Large intestine (tissue), 3 donors: ENCODE data around the gene BABAM1. TPM values are rescaled to one million over a fixed set of nuclear protein-coding genes. Genes with fewer than 3 reads are reported as not detected.

Source experiments
- DNase-seq, 2 donors: peaks; one replicate each; pipeline versions ENCODE4 v3.0.0 to v3.0.0-alpha.2; 2013
- H3K27ac ChIP-seq: one replicate; pipeline ENCODE4 v1.5.1; 2013; ENCODE audit warnings: low read length
- H3K27me3 ChIP-seq: 2 replicates; pipeline ENCODE4 v1.6.1; 2013; ENCODE audit warnings: low read length; ENCODE audit not compliant: control insufficient read depth, insufficient read depth
- H3K36me3 ChIP-seq: 2 replicates; pipeline ENCODE4 v1.6.1; 2013; ENCODE audit warnings: low read length; ENCODE audit not compliant: control insufficient read depth, insufficient read depth
- H3K4me1 ChIP-seq: one replicate; pipeline ENCODE4 v1.6.1; 2013; ENCODE audit warnings: low read length; ENCODE audit not compliant: control insufficient read depth, insufficient read depth
- H3K4me3 ChIP-seq: one replicate; pipeline ENCODE4 v1.5.1; 2013; ENCODE audit warnings: low read length
- H3K9me3 ChIP-seq: one replicate; pipeline ENCODE4 v1.6.1; 2013; ENCODE audit warnings: mild to moderate bottlenecking, low read depth, low read length, moderate library complexity; ENCODE audit not compliant: control insufficient read depth
- WGBS: methylation state at CpG from one replicate; pipeline ENCODE4 v1.1.5; 2013; ENCODE audit warnings: low lambda C conversion rate; ENCODE audit not compliant: insufficient coverage; 5-methylcytosine and 5-hydroxymethylcytosine counted together
- polyA plus RNA-seq: library from polyadenylated mRNA; unstranded; fragments of 120-200 nt; gene quantifications from one replicate; pipeline ENCODE4 v1.2.1, GENCODE V29; 2013

Gene BABAM1
- polyA plus RNA-seq, 1 donor: 70.7 TPM

DNA sequence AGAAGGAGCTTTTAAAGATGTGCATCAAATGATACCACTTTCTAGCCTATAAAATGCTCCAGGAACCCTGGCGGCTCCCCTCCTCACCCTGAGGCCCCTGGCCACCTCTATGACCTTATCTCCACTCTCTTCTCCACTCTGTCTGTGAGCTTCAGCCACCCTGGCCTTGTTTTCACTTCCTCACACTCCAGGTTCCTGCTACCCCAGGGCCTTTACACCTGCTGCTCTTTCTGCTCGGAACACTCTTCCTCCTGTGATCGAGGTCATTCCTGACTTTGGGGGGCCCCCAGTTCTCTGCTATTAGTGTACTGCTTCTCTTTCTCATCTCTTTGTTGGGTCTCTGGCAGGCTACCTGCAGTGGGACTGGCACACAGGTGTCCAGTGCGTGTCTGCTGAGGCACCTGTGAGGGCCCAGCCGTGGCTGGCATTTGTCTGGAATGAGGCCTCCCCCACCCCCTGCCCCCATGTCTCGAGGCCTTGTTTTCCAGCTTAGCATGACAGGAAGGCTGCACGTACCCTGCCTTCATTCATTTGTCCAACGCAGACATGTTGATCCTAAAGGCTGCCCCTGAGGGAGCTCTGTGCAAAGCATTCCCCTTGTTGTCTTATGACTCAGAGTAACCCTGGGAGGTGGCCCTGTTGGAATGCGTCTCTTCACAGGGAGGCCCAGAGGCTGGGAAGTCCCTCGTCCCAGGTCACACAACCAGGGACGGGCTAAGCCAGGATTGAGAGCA is 44.4 kb downstream of the BABAM1 start:
- DNase-seq: no peak
- Histone ChIP-seq H3K27ac (no peak overlapping the region), H3K4me1 (peaks cover 10% of the 10 kb centered on the region), H3K36me3 (peaks cover 32% of the 10 kb centered on the region), H3K27me3 (no peaks in the 10 kb centered on the region), H3K9me3 (no peaks in the 10 kb centered on the region), H3K4me3 (no peak overlapping the region)
- no CpG with 5 or more reads among the region's 11 CpGs for WGBS

DNA sequence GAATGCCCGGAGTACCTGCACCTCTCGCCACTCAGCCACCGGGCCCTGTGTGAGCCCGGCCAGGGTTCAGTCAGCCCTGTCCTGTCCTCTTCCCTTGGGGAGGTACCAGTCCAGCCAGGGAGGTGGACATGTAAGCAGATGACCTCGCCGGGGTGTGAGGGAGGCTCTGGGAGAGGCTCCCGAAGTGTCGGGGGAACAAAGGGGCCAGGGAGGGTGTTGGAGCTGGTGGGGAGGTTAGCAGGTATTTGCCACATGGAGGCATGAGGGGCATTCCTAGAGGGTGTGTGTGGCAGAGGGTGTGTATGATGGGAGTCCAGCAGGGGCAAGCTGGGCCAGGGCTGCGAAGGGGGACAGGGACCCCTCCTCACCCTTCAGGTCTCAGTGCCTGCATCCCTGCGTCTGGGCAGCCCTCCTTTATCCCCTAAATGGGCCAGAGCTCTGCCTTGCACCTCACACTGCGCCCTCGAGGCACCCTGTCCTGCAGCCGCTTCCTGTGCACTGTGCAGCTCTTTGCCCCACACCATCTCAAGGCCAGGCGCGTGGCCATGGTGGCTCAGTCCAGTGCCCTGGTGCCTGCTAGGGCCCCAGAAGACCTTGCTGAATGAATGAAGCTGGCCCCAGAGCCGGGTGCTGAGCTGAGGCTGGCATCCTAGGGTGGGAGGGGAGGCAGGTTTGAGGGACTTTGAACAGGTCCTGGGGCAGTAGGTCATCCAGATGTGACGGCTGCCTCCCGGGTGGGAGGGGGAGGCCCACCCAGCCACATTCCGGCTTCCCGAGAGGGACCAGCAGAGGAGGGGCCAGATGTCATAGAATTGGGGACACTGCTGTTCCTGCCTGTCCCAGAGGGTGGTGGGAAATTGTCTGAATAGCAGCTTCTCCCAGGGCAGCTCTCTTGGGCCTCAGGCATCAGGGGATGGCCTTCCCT is 45.2 kb downstream of the BABAM1 start:
- Histone ChIP-seq H3K36me3 (peaks cover 32% of the 10 kb centered on the region), H3K9me3 (no peaks in the 10 kb centered on the region), H3K4me1 (peaks cover 8% of the 10 kb centered on the region), H3K4me3 (no peak overlapping the region), H3K27me3 (no peaks in the 10 kb centered on the region), H3K27ac (no peak overlapping the region)
- WGBS: no CpG with 5 or more reads among the region's 20 CpGs
- no peak for DNase-seq

DNA sequence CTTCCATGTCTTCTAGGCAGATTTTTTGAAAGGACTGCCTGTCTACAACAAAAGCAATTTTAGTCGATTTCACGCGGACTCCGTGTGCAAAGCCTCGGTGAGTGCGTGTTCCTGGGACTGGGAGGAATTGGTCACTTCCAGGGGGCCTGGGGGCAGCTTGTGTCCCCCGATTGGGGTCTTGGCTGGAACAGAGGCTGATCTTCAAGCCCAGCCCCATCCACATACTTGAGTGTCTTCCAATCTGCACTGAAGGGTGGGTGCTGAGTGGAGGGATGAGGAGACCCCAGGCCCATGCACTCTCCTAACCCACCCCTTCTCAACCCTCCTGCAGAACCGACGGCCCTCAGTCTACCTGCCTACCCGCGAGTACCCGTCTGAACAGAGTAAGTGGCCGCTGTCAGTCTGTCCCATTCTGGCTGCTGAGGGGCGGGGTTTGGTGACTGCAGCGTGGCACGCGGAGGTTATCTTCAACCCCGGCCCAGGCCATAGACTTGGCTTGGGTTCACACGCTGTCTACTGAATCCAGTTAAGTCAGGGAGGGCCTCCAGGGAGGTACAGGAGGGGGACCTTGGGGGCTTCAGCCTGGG is 46.9 kb downstream of the BABAM1 start:
- peaks cover 36% of the 10 kb centered on the region for H3K36me3 ChIP-seq
- peak in 1 of 2 donors; percentile 1 for DNase-seq

DNA sequence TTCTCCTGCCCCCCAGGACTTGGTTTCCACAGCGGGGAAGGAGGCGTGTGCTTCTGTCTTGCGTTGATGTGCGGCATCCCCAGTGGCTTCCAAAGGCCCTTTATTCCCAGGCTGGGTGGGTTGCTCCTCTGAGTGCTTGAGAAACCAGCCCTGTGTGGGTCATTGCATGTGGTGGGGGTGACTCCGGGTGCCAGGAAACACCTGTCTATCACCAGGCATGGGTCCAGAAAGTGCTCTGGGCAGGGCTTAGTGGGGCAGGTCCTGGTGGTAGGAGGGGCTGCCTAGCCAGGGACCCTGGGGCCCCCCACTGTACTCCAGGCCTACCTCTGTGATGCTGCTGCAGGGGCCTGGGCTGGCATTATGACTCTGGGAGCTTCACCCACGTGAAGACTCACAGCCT is 51.7 kb downstream of the BABAM1 start:
- no peak for DNase-seq
- Histone ChIP-seq H3K4me1 (no peaks in the 10 kb centered on the region), H3K27me3 (no peaks in the 10 kb centered on the region), H3K4me3 (no peak overlapping the region), H3K9me3 (no peaks in the 10 kb centered on the region), H3K36me3 (peaks cover 47% of the 10 kb centered on the region), H3K27ac (no peak overlapping the region)
- no CpG with 5 or more reads among the region's 6 CpGs for WGBS

More for the DNA sequence above, 46.9 kb downstream of the BABAM1 start:
- Histone ChIP-seq H3K4me3 (no peak overlapping the region), H3K27me3 (no peaks in the 10 kb centered on the region), H3K4me1 (peaks cover 8% of the 10 kb centered on the region), H3K27ac (no peak overlapping the region), H3K9me3 (no peaks in the 10 kb centered on the region)
- WGBS: no CpG with 5 or more reads among the region's 19 CpGs

DNA sequence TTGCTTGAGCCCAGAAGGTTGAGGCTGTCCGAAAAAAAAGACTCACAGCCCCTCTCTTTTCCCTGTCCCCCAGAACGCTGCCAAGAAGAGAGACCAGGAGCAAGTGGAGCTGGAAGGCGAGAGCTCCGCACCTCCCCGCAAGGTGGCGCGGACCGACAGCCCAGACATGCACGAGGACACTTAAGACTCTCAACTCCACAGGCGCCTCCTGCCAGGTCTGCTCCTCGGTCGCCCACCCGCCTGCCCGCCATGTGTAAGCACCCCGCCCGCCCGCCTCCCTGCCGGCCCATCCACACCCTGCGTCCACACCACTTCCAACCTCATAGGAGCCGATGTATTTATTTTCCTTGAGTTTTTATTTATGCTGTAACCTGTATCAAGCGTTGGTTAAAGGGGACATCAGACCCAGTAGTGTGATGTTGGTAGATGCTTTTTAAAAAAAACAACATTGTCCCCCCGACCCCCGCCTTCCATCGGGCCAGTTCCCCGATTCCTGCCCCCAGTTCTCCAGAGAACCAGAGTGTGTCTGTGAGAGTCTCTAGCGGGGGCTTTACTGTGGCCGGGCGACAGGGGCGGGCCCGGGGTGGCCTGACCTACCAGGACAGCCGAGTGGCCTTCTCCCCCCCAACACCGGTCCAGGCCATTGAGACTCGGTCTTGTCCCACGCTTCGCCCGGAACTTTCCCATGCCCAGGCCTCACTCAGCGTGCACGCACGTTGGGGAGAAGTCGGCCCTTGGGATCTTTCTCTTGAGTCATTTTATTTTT is 52.4 kb downstream of the BABAM1 start:
- Histone ChIP-seq H3K27me3 (no peaks in the 10 kb centered on the region), H3K9me3 (no peaks in the 10 kb centered on the region), H3K27ac (no peak overlapping the region), H3K4me1 (no peaks in the 10 kb centered on the region), H3K4me3 (no peak overlapping the region), H3K36me3 (peaks cover 40% of the 10 kb centered on the region)
- DNase-seq: no peak
- no CpG with 5 or more reads among the region's 40 CpGs for WGBS

DNA sequence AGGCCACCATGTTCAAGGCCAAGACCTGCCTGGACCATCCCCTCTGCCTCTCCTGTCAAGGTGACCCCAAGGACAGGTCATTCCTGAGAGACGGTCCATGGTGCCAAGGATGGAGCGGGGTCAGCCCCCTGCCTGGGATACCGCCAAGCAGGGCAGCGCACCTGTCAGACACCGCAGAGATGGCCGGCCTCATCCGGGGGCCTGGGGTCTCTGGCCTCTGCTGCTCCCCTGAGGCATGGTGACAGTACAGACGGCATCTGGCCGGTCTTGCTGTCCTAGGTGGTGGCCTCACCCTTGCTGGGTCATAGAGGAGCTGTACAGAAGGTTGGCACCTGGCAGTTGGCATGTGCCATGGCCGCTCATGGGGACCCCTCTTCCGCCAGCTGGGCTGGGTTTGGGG is 53.2 kb downstream of the BABAM1 start:
- no CpG with 5 or more reads among the region's 11 CpGs for WGBS
- peaks cover 37% of the 10 kb centered on the region for H3K36me3 ChIP-seq
- H3K4me1 ChIP-seq: no peaks in the 10 kb centered on the region
- H3K9me3 ChIP-seq: no peaks in the 10 kb centered on the region
- no peak for DNase-seq
- no peak overlapping the region for H3K27ac ChIP-seq
- no peak overlapping the region for H3K4me3 ChIP-seq
- no peaks in the 10 kb centered on the region for H3K27me3 ChIP-seq

DNA sequence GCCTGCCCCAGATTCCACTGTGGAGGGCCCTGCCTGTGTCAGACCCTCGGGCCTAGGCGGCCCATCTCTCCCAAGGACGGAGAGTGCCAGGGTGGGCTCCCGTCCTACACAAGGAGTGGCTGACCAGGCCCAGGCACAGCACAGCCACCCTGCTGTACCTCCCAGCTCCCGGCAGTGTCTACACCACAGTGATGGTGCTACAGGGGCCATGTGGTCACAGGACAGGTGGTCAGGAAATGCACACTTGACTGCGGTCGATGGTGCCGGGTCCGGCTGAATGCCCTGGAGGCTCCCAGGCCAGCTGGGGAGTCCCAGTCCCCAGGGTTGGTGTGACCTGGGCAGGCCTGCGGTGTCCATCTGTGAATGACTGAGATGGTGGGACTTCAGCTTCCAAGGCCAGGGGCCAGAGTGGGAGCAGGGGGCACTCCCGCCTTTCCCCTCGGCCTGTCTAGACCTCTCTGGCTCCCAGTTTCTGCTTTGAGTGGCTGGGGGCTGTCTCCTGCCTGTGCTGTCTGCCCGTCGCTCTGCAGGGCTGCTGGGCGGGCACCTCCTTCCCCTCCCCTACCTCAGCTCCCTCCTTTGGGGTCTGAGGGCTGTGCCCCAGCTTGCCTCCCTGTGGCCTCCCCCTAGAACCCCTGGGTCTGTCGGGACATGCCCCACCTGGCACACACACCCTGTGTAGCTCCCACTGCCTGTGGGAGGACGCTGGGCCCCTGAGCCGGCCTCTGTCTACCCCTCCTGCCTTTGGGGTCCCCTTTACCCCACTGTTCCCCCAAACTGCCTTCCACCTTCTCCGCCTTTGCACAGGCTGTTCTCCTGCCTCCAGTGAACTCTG is 54.6 kb downstream of the BABAM1 start:
- no peak for DNase-seq
- Histone ChIP-seq H3K36me3 (peaks cover 30% of the 10 kb centered on the region), H3K9me3 (no peaks in the 10 kb centered on the region), H3K4me1 (no peaks in the 10 kb centered on the region), H3K27ac (no peak overlapping the region), H3K4me3 (no peak overlapping the region), H3K27me3 (no peaks in the 10 kb centered on the region)
- no CpG with 5 or more reads among the region's 19 CpGs for WGBS

DNA sequence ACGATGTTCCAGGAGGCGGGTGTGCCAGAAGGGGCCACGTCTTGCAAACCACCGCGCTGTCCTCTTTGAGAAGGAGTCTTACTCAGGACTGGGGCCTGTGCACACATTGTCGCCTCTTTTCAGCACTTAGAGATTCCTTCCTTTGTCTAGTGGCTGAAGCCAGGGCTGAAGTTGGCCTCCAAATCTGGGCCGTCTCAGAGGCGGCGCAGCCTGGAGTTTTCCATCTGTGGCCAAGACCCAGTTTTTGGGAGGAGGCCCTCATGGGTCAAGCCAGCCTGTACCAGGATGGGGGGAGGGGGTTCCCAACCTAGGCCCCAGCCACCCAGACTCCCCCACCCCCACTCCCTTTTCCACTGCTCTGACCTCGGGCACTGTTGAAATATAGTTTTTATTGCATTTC is 55.6 kb downstream of the BABAM1 start:
- no CpG with 5 or more reads among the region's 10 CpGs for WGBS
- H3K4me3 ChIP-seq: no peak overlapping the region
- no peaks in the 10 kb centered on the region for H3K27me3 ChIP-seq
- no peak overlapping the region for H3K27ac ChIP-seq
- H3K36me3 ChIP-seq: peaks cover 30% of the 10 kb centered on the region
- no peak for DNase-seq
- no peaks in the 10 kb centered on the region for H3K9me3 ChIP-seq
- H3K4me1 ChIP-seq: peaks cover 4% of the 10 kb centered on the region

DNA sequence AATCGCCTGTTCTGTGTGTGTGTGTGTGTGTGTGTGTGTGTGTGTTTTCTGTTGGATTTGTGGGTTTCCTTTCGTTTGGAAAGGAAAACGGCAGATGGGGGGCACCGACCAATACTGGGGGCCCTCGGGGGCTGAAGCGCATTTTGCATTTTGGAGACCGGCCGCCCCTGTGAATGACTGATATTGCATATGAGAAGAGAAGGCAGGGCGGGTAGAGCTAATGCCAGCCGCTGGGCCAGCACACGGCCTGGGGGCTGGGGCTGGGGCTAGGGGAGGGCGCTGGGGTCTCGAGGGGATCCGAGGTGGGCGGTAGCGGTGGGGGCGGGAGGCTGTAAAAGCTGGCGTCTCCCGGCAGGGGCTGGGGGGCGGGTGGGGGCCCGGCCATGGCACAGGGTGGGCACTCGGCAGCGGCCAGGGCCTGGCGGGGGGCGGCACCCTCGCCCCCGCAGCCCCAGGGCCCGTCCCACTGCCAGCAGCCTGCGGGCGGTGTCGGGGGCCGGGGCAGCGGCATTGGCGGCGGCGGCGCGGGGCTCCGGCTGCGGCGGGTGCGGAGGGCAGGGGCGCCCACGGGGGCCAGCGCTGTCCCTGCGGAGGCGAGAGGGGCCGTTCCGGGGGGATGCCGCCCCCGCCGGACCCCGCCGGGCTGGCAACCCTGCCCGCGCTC is 56.2 kb downstream of the BABAM1 start:
- H3K9me3 ChIP-seq: no peaks in the 10 kb centered on the region
- peaks cover 30% of the 10 kb centered on the region for H3K36me3 ChIP-seq
- no CpG with 5 or more reads among the region's 56 CpGs for WGBS
- peaks cover 8% of the 10 kb centered on the region for H3K4me1 ChIP-seq
- no peaks in the 10 kb centered on the region for H3K27me3 ChIP-seq
- DNase-seq: no peak
- no peak overlapping the region for H3K27ac ChIP-seq
- H3K4me3 ChIP-seq: no peak overlapping the region
